ENCODE data around the gene SPO11. TPM values are rescaled to one million over a fixed set of nuclear protein-coding genes. Genes with fewer than 3 reads are reported as not detected.

SPO11 gene
- total and polyA plus RNA-seq, 2 of the 13 experiments (the other 11 are each of a cell fraction or from before 2014, with no cell fraction given): not detected

DNA sequence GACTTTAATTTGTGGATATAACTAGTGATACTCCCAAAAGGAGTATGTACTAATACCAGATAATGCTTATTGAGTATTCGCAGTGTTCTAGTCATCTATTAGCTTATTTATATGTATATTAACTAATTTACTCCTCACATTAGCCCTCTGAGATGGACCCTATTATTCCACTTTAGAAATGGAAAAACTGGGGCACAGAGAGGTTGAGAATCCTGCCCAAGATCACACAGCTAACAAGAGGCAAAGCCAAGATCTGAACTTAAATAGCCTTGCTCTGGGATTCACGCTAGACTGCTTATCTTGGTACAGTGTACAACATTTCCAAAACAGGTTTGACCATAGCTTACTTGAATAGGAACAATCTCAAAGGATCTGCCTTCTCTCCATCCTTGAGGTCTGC is 8.5 kb upstream of the SPO11 start:
- BruUV-seq (replicated peaks): no TSS peak
- no peak for TF ChIP-seq SNRNP70 (IDR thresholded peaks at IDR 0.05; ENCODE audit: low read depth, low read length)
- TF ChIP-seq ZNF768 (CRISPR knock-in tag; IDR thresholded peaks at IDR 0.05): peak; percentile 18; the same call in 1 of the 2 replicates
- no peak overlapping the region for H3K27ac ChIP-seq (ENCODE audit: extremely low read length, insufficient read depth, low read length)
- ChIA-PET CTCF (ENCODE audit: low intra/inter-chr PET ratio, low total read pairs) (no interaction called here), POLR2A (no interaction called here)
- no peak overlapping the region for H2AFZ ChIP-seq (ENCODE audit: low read length)
- in situ Hi-C loops (cut with HindIII; ENCODE audit: extremely low pct_ligation_motif_present, low pct_unique_long_range_greater_than_20kb): no loop called here
- no peak overlapping the region for H3K4me3 ChIP-seq (replicated peaks in 1 of 3; ENCODE audit: insufficient read depth in 1 of 3, low read depth in 2 of 3, low read length in 3 of 3)
- no peaks in the 10 kb centered on the region for H3K36me3 ChIP-seq (replicated peaks in 1 of 2; ENCODE audit: control insufficient read depth in 1 of 2, insufficient read depth in 2 of 2, low read length in 2 of 2)
- intact Hi-C loops (cut with micrococcal nuclease; ENCODE audit: unreplicated experiment): no loop called here
- no peak overlapping the region for H3K9ac ChIP-seq (ENCODE audit: insufficient read depth, low read depth, low read length)
- H3K4me2 ChIP-seq (ENCODE audit: low read depth, low read length): no peak overlapping the region
- FAIRE-seq: no peak
- 22% methylated on average over 2 of the region's 2 CpGs for WGBS (ENCODE audit: low lambda C conversion rate)
- DNase-seq (ENCODE audit: low spot score): no peak
- no peaks in the 10 kb centered on the region for H3K79me2 ChIP-seq (ENCODE audit: insufficient read depth, low read length)
- H3K27me3 ChIP-seq (ENCODE audit: control insufficient read depth in 1 of 2, insufficient read depth in 2 of 2, low read length in 2 of 2): peaks cover 4 to 20% of the 10 kb centered on the region in 2 experiments; a peak in 4 of 5 replicates
- H3K4me1 ChIP-seq (ENCODE audit: insufficient read depth, low read length): no peaks in the 10 kb centered on the region
- H4K20me1 ChIP-seq (ENCODE audit: insufficient read depth, low read length): no peaks in the 10 kb centered on the region
- ATAC-seq: no peak
- H3K9me3 ChIP-seq (ENCODE audit: low read length): no peaks in the 10 kb centered on the region

DNA sequence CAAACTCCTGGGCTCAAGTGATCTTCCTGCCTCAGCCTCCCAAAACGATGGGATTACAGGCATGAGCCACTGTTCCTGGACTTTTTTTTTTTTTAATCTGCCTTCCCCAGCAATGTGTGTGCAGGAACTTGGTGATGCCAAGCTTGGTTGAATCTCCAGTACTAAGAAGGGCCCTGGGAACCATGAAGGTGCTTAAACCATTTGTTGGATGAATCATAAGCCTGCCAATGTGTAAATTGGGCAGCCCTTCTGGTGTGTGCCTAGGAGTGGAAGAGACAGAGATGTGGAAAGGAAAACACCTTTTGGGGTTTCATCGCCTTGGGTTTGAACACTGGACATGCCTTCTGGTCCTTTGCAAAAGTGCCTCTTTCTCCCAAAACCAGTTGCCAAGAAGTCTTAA is 7.1 kb upstream of the SPO11 start:
- Histone ChIP-seq H3K27ac (ENCODE audit: extremely low read length, insufficient read depth, low read length) (no peak overlapping the region), H3K9ac (ENCODE audit: insufficient read depth, low read depth, low read length) (no peak overlapping the region), H3K4me3 (replicated peaks in 1 of 3; ENCODE audit: insufficient read depth in 1 of 3, low read depth in 2 of 3, low read length in 3 of 3) (no peak overlapping the region), H2AFZ (ENCODE audit: low read length) (no peak overlapping the region), H3K9me3 (ENCODE audit: low read length) (no peaks in the 10 kb centered on the region), H4K20me1 (ENCODE audit: insufficient read depth, low read length) (no peaks in the 10 kb centered on the region), H3K27me3 (ENCODE audit: control insufficient read depth in 1 of 2, insufficient read depth in 2 of 2, low read length in 2 of 2) (peaks cover 4 to 26% of the 10 kb centered on the region in 2 experiments; a peak in 4 of 5 replicates), H3K36me3 (replicated peaks in 1 of 2; ENCODE audit: control insufficient read depth in 1 of 2, insufficient read depth in 2 of 2, low read length in 2 of 2) (no peaks in the 10 kb centered on the region), H3K4me2 (ENCODE audit: low read depth, low read length) (no peak overlapping the region), H3K4me1 (ENCODE audit: insufficient read depth, low read length) (peaks cover 10% of the 10 kb centered on the region), H3K79me2 (ENCODE audit: insufficient read depth, low read length) (no peaks in the 10 kb centered on the region)
- no peak for DNase-seq (ENCODE audit: low spot score)
- ChIA-PET CTCF (ENCODE audit: low intra/inter-chr PET ratio, low total read pairs) (no interaction called here), POLR2A (no interaction called here)
- ATAC-seq: no peak
- in situ Hi-C loops (cut with HindIII; ENCODE audit: extremely low pct_ligation_motif_present, low pct_unique_long_range_greater_than_20kb) (no loop called here), intact Hi-C loops (cut with micrococcal nuclease; ENCODE audit: unreplicated experiment) (no loop called here)
- no peak for FAIRE-seq
- no TSS peak for BruUV-seq (replicated peaks)
- 19% methylated on average over 2 of the region's 2 CpGs for WGBS (ENCODE audit: low lambda C conversion rate)
- TF ChIP-seq PRDM10 (CRISPR knock-in tag; IDR thresholded peaks at IDR 0.05; ENCODE audit: low read depth) (no peak), HOXA5 (CRISPR knock-in tag; IDR thresholded peaks at IDR 0.05) (no peak), ELF3 (CRISPR knock-in tag; IDR thresholded peaks at IDR 0.05) (no peak), NCOA1 (CRISPR knock-in tag; IDR thresholded peaks at IDR 0.05) (no peak), ZNF343 (CRISPR knock-in tag; IDR thresholded peaks at IDR 0.05) (no peak)
